ENCODE results near the gene DNTT.

The DNTT gene

DNA sequence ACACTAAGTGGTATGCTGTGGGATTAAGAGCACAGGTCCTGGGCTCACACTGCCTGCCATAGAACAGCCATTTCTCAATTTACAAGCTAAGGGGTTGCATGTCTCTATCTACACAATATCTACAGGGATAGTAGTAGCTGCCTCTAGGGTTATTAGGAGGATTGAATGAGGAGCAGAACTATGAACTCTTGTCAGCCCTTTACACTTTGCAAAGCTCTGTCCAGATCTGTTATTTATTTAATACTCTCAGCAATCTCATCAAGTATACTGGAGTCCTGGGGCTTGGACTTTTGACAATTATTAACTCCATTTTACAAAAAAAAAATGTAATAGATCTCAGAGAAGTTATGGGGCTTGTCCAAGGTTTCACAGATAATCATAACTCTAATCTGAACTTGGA is 47.8 kb downstream of the DNTT start:
- DNase-seq = no peak

DNA sequence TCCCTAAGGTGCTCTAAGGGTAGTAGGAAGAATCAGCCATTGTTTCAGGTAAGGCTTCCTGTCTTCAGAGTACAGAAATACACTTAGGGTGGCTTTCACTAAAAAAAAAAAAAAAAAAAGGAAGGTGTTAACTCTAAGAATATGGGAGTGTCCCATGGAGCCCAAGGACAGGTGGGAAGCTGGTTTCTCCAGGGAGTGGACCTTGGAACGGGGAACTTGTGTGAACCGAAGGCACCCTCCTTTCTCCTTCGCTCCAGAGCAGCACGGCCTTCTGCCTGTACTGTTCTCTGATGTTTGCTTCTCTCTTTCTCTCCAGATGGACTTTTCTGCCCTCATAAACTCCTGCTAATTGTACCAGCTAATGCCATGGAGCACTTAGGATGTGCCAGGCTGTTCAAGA is 48.3 kb downstream of the DNTT start:
- DNase-seq = no peak

- no peak for DNase-seq
These were observed 52.9 kb downstream of the DNTT start for GRCh38 chr10:96357038-96357620.

GRCh38 chr10:96358851-96359540 is 54.8 kb downstream of the DNTT start, which contains the start of gene OPALIN:
Gene OPALIN, minus strand, starts transcription at chr10:96359002. Its CDS starts 106 bp downstream, at chr10:96358896.
- no peak for DNase-seq

GRCh38 chr10:96359616-96360015 is 55.4 kb downstream of the DNTT start:
- no peak for DNase-seq

DNA sequence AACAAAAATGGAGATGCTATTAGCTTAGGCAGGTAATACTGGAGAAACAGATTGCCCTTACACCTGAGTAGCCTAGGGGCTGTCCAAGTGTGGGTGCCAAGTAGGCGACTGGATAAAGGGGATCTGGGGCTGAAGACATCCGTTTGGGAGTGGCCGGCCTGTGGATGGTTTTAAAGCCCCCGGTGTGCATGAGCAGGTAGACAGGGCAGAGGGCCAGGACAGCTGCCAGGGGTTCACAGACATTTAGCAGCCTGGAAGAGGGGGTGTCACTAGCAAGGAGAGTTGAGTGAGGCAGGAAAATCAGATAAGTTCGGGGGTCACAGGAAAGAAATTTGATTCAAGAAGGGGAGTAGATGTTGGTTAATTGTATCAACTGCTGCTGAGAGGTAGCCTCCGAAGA is 56.1 kb downstream of the DNTT start:
- no peak for DNase-seq

DNA sequence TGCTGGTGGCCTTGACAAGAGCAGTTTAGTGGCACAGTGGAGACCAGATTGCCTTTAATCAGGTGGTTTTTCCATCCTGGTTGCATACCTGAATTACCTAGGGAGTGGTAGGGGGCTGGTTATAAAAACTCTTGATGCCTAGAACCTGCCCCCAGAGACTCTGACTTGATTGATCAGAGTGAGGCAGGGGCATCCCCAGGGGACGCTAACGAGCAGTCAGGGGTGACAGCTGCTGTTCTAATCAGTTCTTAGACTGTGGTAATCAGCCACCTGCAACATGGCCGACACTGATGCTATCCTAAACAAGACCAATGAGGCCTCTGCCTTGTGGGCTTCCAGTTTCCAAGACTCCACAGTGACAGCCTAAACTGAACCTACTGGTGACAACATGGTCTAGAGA is 56.5 kb downstream of the DNTT start:
- no peak for DNase-seq

- DNase-seq = no peak
These were observed 61.3 kb downstream of the DNTT start for GRCh38 chr10:96365571-96365970.

DNA sequence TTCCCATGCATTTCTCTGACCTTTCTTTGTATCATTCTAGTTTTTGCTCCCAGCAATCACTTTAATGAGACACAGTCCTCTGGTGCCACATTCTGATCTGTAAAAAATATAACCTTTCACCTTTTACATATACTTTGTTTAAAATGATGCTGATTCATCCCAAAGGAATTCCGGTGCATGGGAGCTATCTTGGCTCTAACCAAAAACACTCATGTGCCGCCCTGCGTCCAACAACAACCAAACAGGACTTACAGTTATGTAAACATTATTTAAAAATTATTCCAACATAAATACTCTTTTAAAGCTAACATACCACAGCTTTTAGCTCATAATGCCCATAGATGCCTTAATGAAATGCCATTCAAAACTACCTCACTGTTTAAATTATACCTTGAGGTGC is 62.3 kb downstream of the DNTT start:
- DNase-seq = no peak

GRCh38 chr10:96367470-96367869 is 63.2 kb downstream of the DNTT start:
- no peak for DNase-seq

DNA sequence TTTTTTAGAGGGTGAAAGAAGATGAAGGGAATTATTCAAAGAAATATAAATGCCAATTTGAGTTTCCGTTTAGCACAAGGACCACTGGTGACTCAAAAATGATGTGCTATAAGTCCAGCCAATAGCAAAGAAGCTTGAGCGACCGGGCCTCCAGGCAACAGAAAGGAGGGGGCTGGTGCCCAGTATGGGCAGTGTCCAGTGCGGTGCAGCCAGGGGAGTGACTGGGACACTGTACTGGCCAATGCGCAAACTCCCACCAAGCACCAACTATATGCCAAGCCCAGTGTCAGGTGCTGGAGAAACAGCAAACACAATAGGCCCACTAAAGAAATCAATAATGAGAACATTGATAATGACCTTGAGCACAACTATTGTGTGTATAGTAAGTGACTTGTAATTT is 64.7 kb downstream of the DNTT start:
- DNase-seq = no peak

GRCh38 chr10:96369890-96370583 is 65.8 kb downstream of the DNTT start:
- DNase-seq = no peak

DNA sequence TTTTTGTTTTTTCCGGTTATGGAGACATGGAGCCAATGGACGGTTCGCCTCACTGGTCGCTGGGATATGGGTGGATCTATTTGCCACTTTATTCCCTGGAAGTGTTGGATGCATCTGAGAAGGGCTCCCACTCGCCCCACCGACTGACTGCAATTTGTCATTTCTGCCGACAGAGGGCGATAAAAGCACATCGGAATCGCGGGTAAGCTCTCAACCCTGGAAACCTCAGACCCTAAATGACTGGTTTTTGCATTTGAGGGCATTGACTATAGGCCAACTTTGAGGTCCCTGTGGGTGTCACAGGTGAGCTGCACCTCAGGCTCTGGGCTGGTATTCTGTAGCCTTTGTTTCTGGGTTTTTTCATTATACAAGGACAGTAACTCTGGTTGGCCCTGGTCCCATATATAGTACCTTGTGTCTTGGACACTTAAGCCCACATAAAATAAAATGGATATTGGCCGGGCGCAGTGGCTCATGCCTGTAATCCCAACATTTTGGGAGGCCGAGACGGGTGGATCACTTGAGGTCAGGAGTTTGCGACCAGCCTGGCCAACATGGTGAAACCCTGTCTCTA is 66.4 kb downstream of the DNTT start:
- peak in 1 of 2 experiments; percentile 45 for DNase-seq

- no peak for DNase-seq
These were observed 67.1 kb downstream of the DNTT start for GRCh38 chr10:96371356-96371755.

DNA sequence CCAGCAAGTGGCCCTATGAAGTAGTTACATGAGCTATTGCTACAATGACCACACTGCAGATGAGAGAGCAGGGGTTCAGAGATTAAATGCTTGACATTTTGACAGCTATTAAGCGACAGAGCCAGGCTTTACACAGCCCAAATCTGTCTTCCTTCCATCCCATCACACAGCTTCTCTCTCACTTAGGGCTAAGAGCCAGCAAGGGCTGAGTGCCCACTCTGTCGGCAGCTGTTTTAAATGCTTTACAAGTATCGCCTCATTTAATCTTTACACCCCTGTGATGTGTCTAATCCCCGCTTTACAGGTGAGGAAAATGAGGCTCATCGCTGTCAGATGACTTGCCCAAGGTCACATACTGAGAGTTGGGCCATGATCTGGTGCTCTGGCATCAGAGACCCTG is 69.8 kb downstream of the DNTT start:
- no peak for DNase-seq

DNA sequence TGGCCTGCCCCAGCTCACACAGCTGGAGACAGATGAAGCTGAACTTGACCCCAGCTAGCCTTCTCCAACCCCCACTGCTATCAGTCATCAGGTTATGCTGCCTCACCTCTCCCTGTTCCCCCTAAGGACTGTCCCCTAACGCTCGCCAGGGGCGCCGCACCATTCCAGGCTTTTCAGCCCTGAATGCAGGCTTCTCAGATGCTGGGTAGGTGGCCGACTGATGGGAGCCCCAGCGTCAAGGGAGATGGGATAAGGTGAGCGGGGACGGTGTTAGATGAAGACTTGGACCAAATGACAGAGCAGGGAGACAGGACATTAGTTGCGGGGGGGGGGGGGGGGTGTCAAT is 70.4 kb downstream of the DNTT start:
- no peak for DNase-seq

GRCh38 chr10:96374985-96375830 is 71.0 kb downstream of the DNTT start:
- DNase-seq = peak; percentile 44 to 86

DNA sequence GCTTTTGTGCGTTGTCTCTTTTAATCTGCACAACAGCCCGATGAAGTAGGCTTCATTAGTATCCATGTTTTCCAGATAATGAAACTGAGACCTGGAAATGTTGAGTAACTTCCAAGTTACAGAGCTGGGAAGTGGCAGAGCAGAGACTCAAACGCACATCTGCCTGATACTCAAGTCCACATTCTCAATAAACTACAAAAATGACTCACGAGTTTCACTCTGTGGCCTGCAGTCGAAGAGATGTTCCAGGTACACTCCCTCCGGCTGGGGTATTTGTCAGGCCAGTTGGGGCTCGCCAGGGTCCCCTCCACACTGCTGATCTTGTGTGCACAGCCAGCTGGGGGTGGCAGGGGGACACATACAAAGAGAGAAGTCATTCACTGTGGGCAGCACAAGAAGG is 72.2 kb downstream of the DNTT start:
- DNase-seq = no peak

DNA sequence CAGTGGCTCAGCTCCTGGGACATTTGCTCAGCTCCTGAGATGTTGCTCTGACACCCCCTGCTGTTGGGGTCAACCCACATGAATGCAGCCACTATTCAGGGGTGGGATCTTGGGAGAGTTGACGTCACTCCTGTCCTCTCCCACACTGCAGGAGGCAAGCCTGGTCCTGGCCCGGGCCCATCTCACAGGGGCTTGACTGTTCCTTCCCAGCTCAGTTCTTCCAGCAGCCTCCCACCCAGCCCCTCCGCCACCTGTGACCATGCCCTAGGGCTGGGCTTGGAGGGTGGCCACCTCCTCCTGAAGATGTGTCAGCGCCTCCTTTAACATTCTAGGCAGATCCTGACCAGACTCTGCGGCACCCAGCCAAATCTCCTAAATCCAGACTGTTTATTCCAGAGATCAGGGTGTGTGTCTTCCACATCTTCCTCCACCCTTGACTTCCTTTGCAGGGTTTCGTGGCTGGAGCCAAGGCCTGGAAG is 73.6 kb downstream of the DNTT start:
- no peak for DNase-seq

GRCh38 chr10:96378741-96379140 is 74.5 kb downstream of the DNTT start:
- no peak for DNase-seq

- no peak for DNase-seq
These were observed 75.5 kb downstream of the DNTT start for GRCh38 chr10:96379758-96380157.

GRCh38 chr10:96380821-96381220 is 76.6 kb downstream of the DNTT start:
- no peak for DNase-seq

DNA sequence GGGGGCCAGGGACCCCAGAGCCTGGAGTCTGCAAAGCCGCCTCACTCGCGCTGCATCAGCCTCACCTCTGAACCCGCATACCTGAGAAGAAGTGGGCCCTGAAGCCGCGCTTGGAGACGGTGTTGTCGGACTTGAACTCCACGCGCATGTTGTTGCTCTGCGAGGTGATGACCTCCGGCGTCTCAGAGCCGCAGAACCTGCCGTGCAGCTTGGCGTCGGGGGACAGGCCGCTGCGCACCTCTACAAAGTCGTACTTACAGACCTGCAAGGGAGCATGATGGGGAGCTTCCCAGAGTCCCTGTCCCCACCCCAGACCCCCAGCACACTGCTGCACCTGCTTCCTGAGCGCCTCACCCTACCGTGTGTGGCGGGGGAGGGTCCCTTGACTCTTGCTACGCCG is 80.3 kb downstream of the DNTT start:
- DNase-seq = no peak
